NCI-H146 treated with DMSO at 0.1 percent for 48 hours (cell line): Measurements from ENCODE around the gene ZBTB16.

Experiments
- DNase-seq: peaks from one replicate; lab custom pipeline; 2025; ENCODE audit not compliant: unreplicated experiment; lab: John Stamatoyannopoulos, UW

ZBTB16 gene

GRCh38 chr11:114106047-114106446 lies 46.5 kb downstream of the ZBTB16 start:
- DNase-seq, result no peak

GRCh38 chr11:114106986-114107385 lies 47.5 kb downstream of the ZBTB16 start:
- no peak for DNase-seq

- DNase-seq, result no peak
Observed at GRCh38 chr11:114108501-114109205, 49.1 kb downstream of the ZBTB16 start.

- DNase-seq, result no peak
Observed at GRCh38 chr11:114109206-114110090, 49.9 kb downstream of the ZBTB16 start.

- DNase-seq, result no peak
Observed at GRCh38 chr11:114110123-114110522, 50.6 kb downstream of the ZBTB16 start.

- DNase-seq, result no peak
Observed at GRCh38 chr11:114110952-114111947, 51.7 kb downstream of the ZBTB16 start.

GRCh38 chr11:114115451-114115928 lies 56.0 kb downstream of the ZBTB16 start:
- DNase-seq, result no peak

GRCh38 chr11:114116357-114116756 lies 56.8 kb downstream of the ZBTB16 start:
- DNase-seq, result no peak

- no peak for DNase-seq
Observed at GRCh38 chr11:114116800-114117199, 57.3 kb downstream of the ZBTB16 start.

- DNase-seq, result no peak
Observed at GRCh38 chr11:114120606-114121005, 61.1 kb downstream of the ZBTB16 start.

GRCh38 chr11:114121138-114121537 lies 61.6 kb downstream of the ZBTB16 start:
- no peak for DNase-seq

GRCh38 chr11:114121804-114122504 lies 62.4 kb downstream of the ZBTB16 start:
- no peak for DNase-seq

- no peak for DNase-seq
Observed at GRCh38 chr11:114122686-114123085, 63.2 kb downstream of the ZBTB16 start.

- DNase-seq, result no peak
Observed at GRCh38 chr11:114123692-114124330, 64.3 kb downstream of the ZBTB16 start.

- DNase-seq, result no peak
Observed at GRCh38 chr11:114124601-114125144, 65.2 kb downstream of the ZBTB16 start.

GRCh38 chr11:114125531-114125930 lies 66.0 kb downstream of the ZBTB16 start:
- no peak for DNase-seq

- no peak for DNase-seq
Observed at GRCh38 chr11:114125959-114126358, 66.4 kb downstream of the ZBTB16 start.

GRCh38 chr11:114128399-114128798 lies 68.9 kb downstream of the ZBTB16 start:
- no peak for DNase-seq

- DNase-seq, result no peak
Observed at GRCh38 chr11:114129142-114129541, 69.6 kb downstream of the ZBTB16 start.
